Activated T-helper 2 cell treated with anti-CD3 and anti-CD28 coated beads, Interferon-gamma antibody, Interleukin-2, Interleukin-4, amounts not matched to agents 10 μg/mL and 5 μg/mL and 100 μg/mL, durations not matched to agents 14 hours and 24 hours and 36 hours (primary cell): ENCODE data around the gene WDR20. TPM values are rescaled to one million over a fixed set of nuclear protein-coding genes. Genes with fewer than 3 reads are reported as not detected.
"Not testable (repeated sequence)": the region's sequence is repeated elsewhere in the genome, so short reads cannot be mapped to it uniquely, and the experiment has no call there.

Source experiments
- DNase-seq: peaks from one replicate; pipeline ENCODE4 v3.0.0; 2021; ENCODE audit warnings: low spot score
- H3K27ac Mint-ChIP-seq: one replicate; pipeline ENCODE4 v1.8.0; 2021; ENCODE audit warnings: mixed read lengths
- H3K27me3 Mint-ChIP-seq: one replicate; pipeline ENCODE4 v1.8.0; 2021; ENCODE audit warnings: low read depth, mixed read lengths
- H3K36me3 Mint-ChIP-seq: one replicate; pipeline ENCODE4 v1.8.0; 2021; ENCODE audit warnings: low read depth, mixed read lengths
- H3K4me1 Mint-ChIP-seq: one replicate; pipeline ENCODE4 v1.8.0; 2021; ENCODE audit warnings: low read depth, mixed read lengths
- H3K4me3 Mint-ChIP-seq: one replicate; pipeline ENCODE4 v1.8.0; 2021; ENCODE audit warnings: low read depth, mild to moderate bottlenecking, moderate library complexity, mixed read lengths
- H3K9me3 Mint-ChIP-seq: one replicate; pipeline ENCODE4 v1.8.0; 2021; ENCODE audit warnings: mixed read lengths
- intact Hi-C: fragments of 100-400 bp; cut with micrococcal nuclease; formaldehyde crosslinking; loops from one replicate; pipeline ENCODE4 v1.15.1; 2023
- total RNA-seq: library from RNA; stranded (reverse); gene quantifications from 2 replicates; pipeline ENCODE4 v1.2.3, GENCODE V29; 2022

WDR20 gene
- total RNA-seq, 1 donor from 2014 or later, result 37.0 TPM

DNA sequence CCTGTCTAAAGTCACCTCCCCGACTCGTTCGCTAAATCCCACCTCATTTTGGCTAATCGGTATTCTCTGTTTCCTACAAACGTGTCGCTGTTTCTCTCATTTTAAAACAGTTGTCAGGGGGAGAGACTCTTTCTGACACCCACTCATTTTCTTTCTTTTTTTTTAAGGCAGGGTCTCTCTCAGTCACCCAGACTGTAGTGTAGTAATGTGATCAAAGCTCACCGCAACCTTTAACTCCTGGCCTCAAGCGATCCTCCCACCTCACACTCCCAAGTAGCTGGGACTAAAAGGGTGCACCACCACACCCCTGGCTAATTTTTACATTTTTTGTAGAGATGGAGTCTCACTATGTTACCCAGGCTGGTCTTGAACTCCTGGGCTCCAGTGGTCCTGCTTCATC lies 19.1 kb downstream of the WDR20 start:
- Mint-ChIP-seq H3K27me3 (no peaks in the 10 kb centered on the region), H3K4me1 (peaks cover 16% of the 10 kb centered on the region), H3K4me3 (no peak overlapping the region), H3K27ac (no peak overlapping the region), H3K36me3 (peaks cover 7% of the 10 kb centered on the region), H3K9me3 (no peaks in the 10 kb centered on the region)
- DNase-seq, result no peak
- intact Hi-C loops, result no loop called here

DNA sequence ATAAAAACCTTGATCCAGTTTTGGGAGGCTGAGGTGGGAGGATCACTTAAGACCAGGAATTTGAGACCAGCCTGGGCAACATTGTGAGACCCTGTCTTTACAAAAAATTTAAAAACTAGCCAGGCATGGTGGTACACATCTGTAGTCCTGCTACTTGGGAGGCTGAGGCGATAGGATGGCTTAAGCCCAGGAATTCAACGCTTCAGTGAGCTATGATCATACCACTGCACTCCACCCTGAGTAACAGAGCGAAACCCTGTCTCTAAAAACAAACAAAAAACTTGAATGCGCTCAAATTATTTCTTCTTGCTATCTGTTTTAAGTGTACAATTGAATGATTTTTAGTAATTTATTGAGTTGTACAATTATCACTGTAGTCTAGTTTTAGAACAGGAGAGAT lies 20.1 kb downstream of the WDR20 start:
- Mint-ChIP-seq H3K36me3 (peaks cover 16% of the 10 kb centered on the region), H3K4me3 (no peak overlapping the region), H3K27ac (no peak overlapping the region), H3K27me3 (no peaks in the 10 kb centered on the region), H3K9me3 (no peaks in the 10 kb centered on the region), H3K4me1 (peaks cover 20% of the 10 kb centered on the region)
- DNase-seq, result no peak
- intact Hi-C loops, result no loop called here

DNA sequence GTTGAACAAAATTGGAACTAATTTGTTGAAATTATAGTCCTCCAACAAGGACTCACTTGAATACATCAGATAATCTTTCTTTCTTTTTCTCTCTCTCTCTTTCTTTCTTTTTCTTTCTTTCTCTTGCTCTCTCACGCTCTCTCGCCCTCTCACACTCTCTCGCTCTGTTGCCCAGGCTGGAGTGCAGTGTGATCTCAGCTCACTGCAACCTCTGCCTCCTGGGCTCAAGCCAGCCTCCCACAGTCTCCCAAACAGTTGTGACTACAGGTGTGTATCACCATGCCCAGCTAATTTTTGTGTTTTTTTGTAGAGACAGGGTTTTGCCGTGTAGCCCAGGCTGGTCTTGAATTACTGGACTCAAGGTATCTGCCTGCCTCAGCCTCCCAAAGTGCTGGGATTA lies 22.8 kb downstream of the WDR20 start:
- DNase-seq, result no peak
- Mint-ChIP-seq H3K27me3 (no peaks in the 10 kb centered on the region), H3K4me3 (no peak overlapping the region), H3K36me3 (peaks cover 23% of the 10 kb centered on the region), H3K4me1 (peaks cover 27% of the 10 kb centered on the region), H3K9me3 (no peaks in the 10 kb centered on the region), H3K27ac (no peak overlapping the region)
- intact Hi-C loops, result no loop called here

DNA sequence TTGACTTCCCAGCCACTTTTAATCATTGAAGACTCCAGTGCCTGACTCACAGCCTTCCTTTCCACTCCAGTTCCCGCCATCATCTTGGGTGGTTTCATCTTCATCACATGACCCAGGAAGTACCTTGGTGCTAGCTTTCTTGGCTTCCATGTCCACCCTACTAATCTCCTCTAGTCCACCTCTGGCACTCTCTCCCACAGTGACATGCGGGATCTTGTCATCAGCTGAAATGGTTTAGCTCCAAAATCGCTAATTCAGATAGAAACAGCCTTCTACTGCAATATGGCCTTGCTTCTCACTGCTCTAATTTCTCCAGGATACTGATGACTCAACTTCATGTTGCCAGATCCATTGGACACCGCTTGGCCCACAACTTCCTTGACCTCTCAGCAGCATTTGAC lies 24.5 kb downstream of the WDR20 start:
- no peaks in the 10 kb centered on the region for H3K9me3 Mint-ChIP-seq
- no peak overlapping the region for H3K4me3 Mint-ChIP-seq
- H3K27me3 Mint-ChIP-seq, result no peaks in the 10 kb centered on the region
- intact Hi-C loops, result no loop called here
- peaks cover 22% of the 10 kb centered on the region for H3K36me3 Mint-ChIP-seq
- peaks cover 20% of the 10 kb centered on the region for H3K4me1 Mint-ChIP-seq
- DNase-seq, result no peak
- no peak overlapping the region for H3K27ac Mint-ChIP-seq

DNA sequence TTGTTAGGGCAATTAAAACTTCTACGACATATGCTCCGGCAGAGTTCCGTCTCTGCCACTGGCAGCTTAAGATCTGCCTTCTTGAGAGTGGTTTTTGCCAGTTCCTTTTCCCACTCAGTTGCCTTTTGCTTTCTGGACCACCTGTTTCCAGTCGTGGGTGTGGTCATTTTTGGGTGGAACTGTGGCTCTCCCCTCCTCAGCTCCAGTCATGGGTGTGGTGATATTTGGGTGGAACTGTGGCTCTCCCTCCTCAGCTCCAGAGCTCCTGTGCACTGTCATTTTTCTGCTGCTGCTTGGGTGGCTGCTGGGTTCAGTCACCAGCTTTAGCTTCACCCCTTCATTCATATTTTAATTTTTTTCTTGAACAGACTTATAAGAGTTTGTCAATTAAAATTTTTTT lies 25.3 kb downstream of the WDR20 start:
- Mint-ChIP-seq H3K4me1 (peaks cover 20% of the 10 kb centered on the region), H3K27me3 (no peaks in the 10 kb centered on the region), H3K9me3 (no peaks in the 10 kb centered on the region), H3K36me3 (peaks cover 22% of the 10 kb centered on the region), H3K4me3 (no peak overlapping the region), H3K27ac (no peak overlapping the region)
- DNase-seq, result no peak
- intact Hi-C loops, result no loop called here

DNA sequence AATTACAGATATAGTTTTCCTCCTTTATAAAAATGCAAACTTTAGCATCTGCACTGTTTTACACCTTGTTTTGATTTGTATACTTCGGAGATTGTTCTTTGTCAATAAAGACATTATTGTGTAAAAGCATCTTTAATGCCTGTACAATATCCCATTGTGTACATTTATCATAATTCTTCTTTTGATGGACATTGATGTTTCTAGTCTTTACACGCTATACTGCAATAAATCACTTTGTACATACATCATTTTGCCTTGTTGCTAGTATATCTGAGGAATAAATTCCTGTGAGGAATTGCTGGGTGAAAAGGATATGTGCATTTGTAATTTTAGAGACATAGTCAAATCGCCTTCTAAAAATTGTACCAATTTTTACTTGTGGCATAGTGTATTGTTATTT lies 30.4 kb downstream of the WDR20 start:
- H3K27ac Mint-ChIP-seq, result no peak overlapping the region
- DNase-seq, result no peak
- peaks cover 13% of the 10 kb centered on the region for H3K4me1 Mint-ChIP-seq
- no peaks in the 10 kb centered on the region for H3K27me3 Mint-ChIP-seq
- H3K36me3 Mint-ChIP-seq, result peaks cover 13% of the 10 kb centered on the region
- intact Hi-C loops, result no loop called here
- H3K4me3 Mint-ChIP-seq, result no peak overlapping the region
- no peaks in the 10 kb centered on the region for H3K9me3 Mint-ChIP-seq

DNA sequence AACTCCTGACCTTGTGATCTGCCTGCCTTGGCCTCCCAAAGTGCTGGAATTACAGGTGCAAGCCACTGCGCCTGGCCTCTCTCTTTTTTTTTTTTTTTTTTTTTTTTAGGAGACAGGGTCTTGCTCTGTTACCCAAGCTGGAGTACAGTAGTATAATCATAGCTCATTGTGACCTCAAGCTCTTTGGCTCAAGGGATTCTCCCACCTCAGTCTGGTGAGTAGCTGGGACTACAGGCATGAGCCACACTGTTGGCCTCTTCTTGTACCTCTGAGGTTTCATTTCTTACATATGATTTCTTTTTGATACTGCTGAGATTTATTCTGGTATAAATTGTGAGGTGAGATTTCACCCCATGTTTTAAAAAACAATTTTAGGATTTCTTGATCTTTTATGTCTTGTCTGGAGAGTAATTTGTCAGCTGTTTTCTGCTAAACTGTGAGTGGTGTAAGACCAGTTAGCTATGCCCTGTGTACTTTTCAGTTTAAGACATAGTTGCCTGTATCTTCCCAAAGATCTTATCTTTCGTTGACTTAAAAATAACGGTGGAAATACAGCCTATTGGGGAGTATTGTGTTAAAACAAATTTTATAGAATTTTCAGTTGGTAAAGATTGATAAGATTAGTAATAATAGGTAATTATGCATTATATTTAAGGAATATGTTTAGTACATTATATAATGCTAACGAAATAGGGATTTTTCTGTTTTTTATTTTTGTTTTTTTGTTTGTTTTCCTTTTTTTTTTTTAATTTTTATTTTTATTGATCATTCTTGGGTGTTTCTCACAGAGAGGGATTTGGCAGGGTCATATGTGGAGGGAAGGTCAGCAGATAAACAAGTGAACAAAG lies 31.7 kb downstream of the WDR20 start:
- Mint-ChIP-seq H3K27me3 (no peaks in the 10 kb centered on the region), H3K4me3 (no peak overlapping the region), H3K36me3 (peaks cover 19% of the 10 kb centered on the region), H3K27ac (no peak overlapping the region), H3K4me1 (peaks cover 14% of the 10 kb centered on the region), H3K9me3 (no peaks in the 10 kb centered on the region)
- no peak for DNase-seq
- intact Hi-C loops, result no loop called here

DNA sequence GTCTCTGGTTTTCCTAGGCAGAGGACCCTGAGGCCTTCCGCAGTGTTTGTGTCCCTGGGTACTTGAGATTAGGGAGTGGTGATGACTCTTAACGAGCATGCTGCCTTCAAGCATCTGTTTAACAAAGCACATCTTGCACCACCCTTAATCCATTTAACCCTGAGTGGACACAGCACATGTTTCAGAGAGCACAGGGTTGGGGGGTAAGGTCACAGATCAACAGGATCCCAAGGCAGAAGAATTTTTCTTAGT lies 32.2 kb downstream of the WDR20 start:
- DNase-seq, H3K27me3 Mint-ChIP-seq, H3K27ac Mint-ChIP-seq, H3K9me3 Mint-ChIP-seq, H3K4me3 Mint-ChIP-seq, intact Hi-C loops: not testable (repeated sequence)
- peaks cover 11% of the 10 kb centered on the region for H3K4me1 Mint-ChIP-seq
- H3K36me3 Mint-ChIP-seq, result peaks cover 19% of the 10 kb centered on the region

DNA sequence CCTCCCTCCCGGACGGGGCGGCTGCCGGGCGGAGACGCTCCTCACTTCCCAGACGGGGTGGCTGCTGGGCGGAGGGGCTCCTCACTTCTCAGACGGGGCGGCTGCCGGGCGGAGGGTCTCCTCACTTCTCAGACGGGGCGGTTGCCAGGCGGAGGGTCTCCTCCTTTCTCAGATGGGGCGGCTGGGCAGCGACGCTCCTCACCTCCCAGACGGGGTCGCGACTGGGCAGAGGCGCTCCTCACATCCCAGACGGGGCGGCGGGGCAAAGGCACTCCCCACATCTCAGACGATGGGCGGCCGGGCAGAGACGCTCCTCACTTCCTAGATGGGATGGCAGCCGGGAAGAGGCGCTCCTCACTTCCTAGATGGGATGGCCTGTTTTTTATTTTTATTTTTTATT lies 33.0 kb downstream of the WDR20 start:
- Mint-ChIP-seq H3K36me3 (peaks cover 11% of the 10 kb centered on the region), H3K4me1 (peaks cover 13% of the 10 kb centered on the region)
- H3K27ac Mint-ChIP-seq, H3K9me3 Mint-ChIP-seq, H3K4me3 Mint-ChIP-seq, DNase-seq, intact Hi-C loops, H3K27me3 Mint-ChIP-seq: not testable (repeated sequence)

DNA sequence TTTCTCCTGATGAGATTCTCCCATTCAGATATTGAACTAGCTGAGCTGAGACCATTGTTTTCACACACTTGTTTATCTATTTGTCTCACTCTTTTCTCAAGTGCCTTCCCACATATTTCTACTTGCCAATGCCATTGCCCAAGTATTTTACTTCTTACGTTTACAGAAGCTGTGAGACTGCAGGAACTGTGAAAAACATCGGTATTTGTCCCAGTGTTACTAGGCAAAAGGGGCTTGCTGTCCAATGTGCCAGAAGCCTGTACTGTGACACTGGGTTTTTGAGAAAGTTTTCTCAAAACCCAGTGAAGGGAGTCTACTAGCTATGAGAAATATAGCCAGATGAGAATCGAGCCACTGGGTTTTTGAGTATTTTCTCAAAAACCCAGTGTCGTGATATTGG lies 37.5 kb downstream of the WDR20 start:
- no peaks in the 10 kb centered on the region for H3K27me3 Mint-ChIP-seq
- H3K27ac Mint-ChIP-seq, result no peak overlapping the region
- H3K4me1 Mint-ChIP-seq, result peaks cover 26% of the 10 kb centered on the region
- intact Hi-C loops, result no loop called here
- H3K4me3 Mint-ChIP-seq, result no peak overlapping the region
- no peaks in the 10 kb centered on the region for H3K9me3 Mint-ChIP-seq
- peaks cover 11% of the 10 kb centered on the region for H3K36me3 Mint-ChIP-seq
- DNase-seq, result no peak

DNA sequence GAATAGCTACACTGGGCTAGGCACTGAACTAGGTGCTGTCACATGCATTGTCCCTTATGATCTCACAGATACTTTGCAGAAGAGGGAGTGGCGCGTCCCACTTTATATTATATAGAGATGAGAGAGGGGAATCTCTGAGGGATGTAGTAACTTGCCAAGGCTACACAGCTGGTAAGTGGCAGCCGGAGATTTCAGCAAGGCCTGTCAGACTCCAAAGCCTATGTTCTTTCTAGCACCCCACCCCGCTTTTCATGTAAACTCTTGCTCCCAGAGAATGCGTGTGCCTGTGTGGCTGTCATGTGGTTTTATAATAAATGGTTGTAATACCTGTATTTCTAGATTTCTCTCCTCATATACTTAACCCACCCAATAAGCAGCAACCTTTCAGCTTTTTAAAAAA lies 39.1 kb downstream of the WDR20 start:
- peaks cover 38% of the 10 kb centered on the region for H3K4me1 Mint-ChIP-seq
- no peak overlapping the region for H3K4me3 Mint-ChIP-seq
- no peak for DNase-seq
- peaks cover 11% of the 10 kb centered on the region for H3K36me3 Mint-ChIP-seq
- no peak overlapping the region for H3K27ac Mint-ChIP-seq
- H3K27me3 Mint-ChIP-seq, result no peaks in the 10 kb centered on the region
- intact Hi-C loops, result no loop called here
- H3K9me3 Mint-ChIP-seq, result no peaks in the 10 kb centered on the region

DNA sequence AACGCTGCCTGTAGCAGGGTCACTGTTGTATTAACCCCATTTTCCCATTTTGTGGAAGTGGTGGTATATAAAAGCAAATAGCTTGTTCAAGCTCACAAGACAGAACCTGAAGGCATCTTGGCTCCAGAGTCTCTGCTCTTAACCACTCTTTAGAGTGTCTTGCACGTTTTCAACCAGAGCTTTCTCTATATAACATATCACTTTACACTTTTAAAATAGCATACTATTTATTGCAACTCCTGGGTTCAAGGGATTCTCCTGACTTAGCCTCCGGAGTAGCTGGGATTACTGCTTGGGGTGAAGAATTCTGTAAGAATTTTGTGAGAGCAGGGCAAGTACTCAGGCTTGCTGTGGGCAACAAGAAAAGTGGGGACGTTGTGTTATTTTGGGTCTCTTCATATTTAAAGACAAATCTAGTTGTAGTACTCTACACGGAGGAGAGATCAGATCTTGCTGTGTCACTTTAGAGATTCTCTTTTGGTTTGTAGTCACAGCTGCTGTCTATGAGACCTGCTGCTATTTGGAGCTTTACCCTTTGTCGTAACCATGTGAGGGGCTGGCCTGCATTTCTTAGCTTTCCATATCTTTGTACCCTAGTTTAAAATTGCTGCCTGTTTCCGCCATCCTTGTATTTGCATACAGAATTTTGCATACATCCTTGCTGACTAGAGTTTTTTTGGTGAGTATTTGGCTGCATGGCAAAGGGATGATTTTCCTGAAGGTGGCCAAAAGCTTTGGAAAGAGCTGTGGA lies 40.7 kb downstream of the WDR20 start:
- peaks cover 47% of the 10 kb centered on the region for H3K4me1 Mint-ChIP-seq
- no peaks in the 10 kb centered on the region for H3K27me3 Mint-ChIP-seq
- no peak overlapping the region for H3K4me3 Mint-ChIP-seq
- intact Hi-C loops, result loop anchor here (5.0 kb wide), 1 partner anchor 38 kb away; no protein-coding TSS in a partner anchor
- H3K9me3 Mint-ChIP-seq, result no peaks in the 10 kb centered on the region
- H3K36me3 Mint-ChIP-seq, result peaks cover 4% of the 10 kb centered on the region
- no peak for DNase-seq
- H3K27ac Mint-ChIP-seq, result no peak overlapping the region

DNA sequence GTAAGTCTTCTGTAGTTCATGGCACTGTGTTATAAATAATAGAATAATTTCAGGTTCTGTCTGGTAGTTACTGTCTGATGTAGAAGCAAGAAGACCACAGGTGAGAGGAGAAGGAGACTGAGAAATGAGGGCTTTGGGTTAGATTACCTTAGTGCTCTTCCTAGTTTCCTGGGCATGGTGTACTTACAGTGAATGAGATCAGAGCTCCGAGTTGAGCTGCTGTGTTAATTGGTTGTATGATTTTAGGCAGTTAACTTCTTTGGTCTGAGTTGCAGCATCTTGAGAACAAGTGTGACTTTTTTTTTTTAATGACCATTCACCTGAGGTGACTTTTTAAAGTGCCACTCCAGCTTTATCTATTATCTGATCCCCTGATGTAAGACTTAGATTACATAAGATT lies 41.5 kb downstream of the WDR20 start:
- H3K4me1 Mint-ChIP-seq, result peaks cover 46% of the 10 kb centered on the region
- no peaks in the 10 kb centered on the region for H3K27me3 Mint-ChIP-seq
- H3K36me3 Mint-ChIP-seq, result peaks cover 3% of the 10 kb centered on the region
- H3K9me3 Mint-ChIP-seq, result no peaks in the 10 kb centered on the region
- DNase-seq, result no peak
- no peak overlapping the region for H3K4me3 Mint-ChIP-seq
- no peak overlapping the region for H3K27ac Mint-ChIP-seq
- intact Hi-C loops, result loop anchor here (5.0 kb wide), 1 partner anchor 39 kb away; no protein-coding TSS in a partner anchor
